ENCODE measurements around the gene GPR156.
"Not testable (repeated sequence)": the region's sequence is repeated elsewhere in the genome, so short reads cannot be mapped to it uniquely, and the experiment has no call there.

GPR156 gene

GRCh38 chr3:120239644-120240043 lies 45.4 kb downstream of the GPR156 start:
- Mint-ChIP-seq H3K4me3 (no peak overlapping the region), H3K36me3 (ENCODE audit: low read depth) (no peaks in the 10 kb centered on the region), H3K27ac (no peak overlapping the region), H3K4me1 (ENCODE audit: low read depth) (no peaks in the 10 kb centered on the region), H3K9me3 (no peaks in the 10 kb centered on the region), H3K27me3 (peaks cover 16% of the 10 kb centered on the region)

- H3K27ac Mint-ChIP-seq = no peak overlapping the region
- no peaks in the 10 kb centered on the region for H3K36me3 Mint-ChIP-seq (ENCODE audit: low read depth)
- no peaks in the 10 kb centered on the region for H3K27me3 Mint-ChIP-seq
- no peak overlapping the region for H3K4me3 Mint-ChIP-seq
- no peaks in the 10 kb centered on the region for H3K9me3 Mint-ChIP-seq
- peaks cover 5% of the 10 kb centered on the region for H3K4me1 Mint-ChIP-seq (ENCODE audit: low read depth)
These were observed 57.2 kb downstream of the GPR156 start for GRCh38 chr3:120227710-120228347.

GRCh38 chr3:120224237-120224636 lies 60.8 kb downstream of the GPR156 start:
- H3K27me3 Mint-ChIP-seq = no peaks in the 10 kb centered on the region
- no peak overlapping the region for H3K27ac Mint-ChIP-seq
- no peaks in the 10 kb centered on the region for H3K9me3 Mint-ChIP-seq
- H3K4me1 Mint-ChIP-seq (ENCODE audit: low read depth) = peaks cover 5% of the 10 kb centered on the region
- H3K36me3 Mint-ChIP-seq (ENCODE audit: low read depth) = no peaks in the 10 kb centered on the region
- H3K4me3 Mint-ChIP-seq = no peak overlapping the region

- Mint-ChIP-seq H3K9me3 (no peaks in the 10 kb centered on the region), H3K27me3 (no peaks in the 10 kb centered on the region), H3K4me1 (ENCODE audit: low read depth) (no peaks in the 10 kb centered on the region), H3K27ac (no peak overlapping the region), H3K36me3 (ENCODE audit: low read depth) (no peaks in the 10 kb centered on the region), H3K4me3 (no peak overlapping the region)
These were observed 66.0 kb downstream of the GPR156 start for GRCh38 chr3:120218981-120219380.

GRCh38 chr3:120216633-120217032 lies 68.4 kb downstream of the GPR156 start:
- not testable (repeated sequence) for H3K4me3 Mint-ChIP-seq; H3K36me3 Mint-ChIP-seq (ENCODE audit: low read depth); H3K9me3 Mint-ChIP-seq; H3K4me1 Mint-ChIP-seq (ENCODE audit: low read depth); H3K27ac Mint-ChIP-seq; H3K27me3 Mint-ChIP-seq

- no peaks in the 10 kb centered on the region for H3K9me3 Mint-ChIP-seq
- H3K27ac Mint-ChIP-seq = no peak overlapping the region
- H3K4me3 Mint-ChIP-seq = no peak overlapping the region
- no peaks in the 10 kb centered on the region for H3K36me3 Mint-ChIP-seq (ENCODE audit: low read depth)
- no peaks in the 10 kb centered on the region for H3K4me1 Mint-ChIP-seq (ENCODE audit: low read depth)
- H3K27me3 Mint-ChIP-seq = peaks cover 13% of the 10 kb centered on the region
These were observed 70.8 kb downstream of the GPR156 start for GRCh38 chr3:120214176-120214575.

GRCh38 chr3:120212505-120212904 lies 72.5 kb downstream of the GPR156 start:
- no peaks in the 10 kb centered on the region for H3K9me3 Mint-ChIP-seq
- H3K36me3 Mint-ChIP-seq (ENCODE audit: low read depth) = no peaks in the 10 kb centered on the region
- H3K27ac Mint-ChIP-seq = no peak overlapping the region
- H3K4me3 Mint-ChIP-seq = no peak overlapping the region
- H3K4me1 Mint-ChIP-seq (ENCODE audit: low read depth) = no peaks in the 10 kb centered on the region
- peaks cover 13% of the 10 kb centered on the region for H3K27me3 Mint-ChIP-seq

GRCh38 chr3:120209425-120209824 lies 75.6 kb downstream of the GPR156 start:
- H3K4me3 Mint-ChIP-seq = no peak overlapping the region
- peaks cover 13% of the 10 kb centered on the region for H3K27me3 Mint-ChIP-seq
- no peak overlapping the region for H3K27ac Mint-ChIP-seq

GRCh38 chr3:120204338-120204737 lies 80.7 kb downstream of the GPR156 start:
- Mint-ChIP-seq H3K27me3 (peaks cover 1% of the 10 kb centered on the region), H3K27ac (no peak overlapping the region), H3K4me3 (no peak overlapping the region), H3K9me3 (no peaks in the 10 kb centered on the region), H3K4me1 (ENCODE audit: low read depth) (no peaks in the 10 kb centered on the region), H3K36me3 (ENCODE audit: low read depth) (no peaks in the 10 kb centered on the region)

More at GRCh38 chr3:120209425-120209824, 75.6 kb downstream of the GPR156 start:
- no peaks in the 10 kb centered on the region for H3K4me1 Mint-ChIP-seq (ENCODE audit: low read depth)
- no peaks in the 10 kb centered on the region for H3K36me3 Mint-ChIP-seq (ENCODE audit: low read depth)
- H3K9me3 Mint-ChIP-seq = no peaks in the 10 kb centered on the region

GRCh38 chr3:120203621-120204020 lies 81.4 kb downstream of the GPR156 start:
- Mint-ChIP-seq H3K4me3 (no peak overlapping the region), H3K36me3 (ENCODE audit: low read depth) (no peaks in the 10 kb centered on the region), H3K9me3 (no peaks in the 10 kb centered on the region), H3K27ac (no peak overlapping the region), H3K27me3 (no peaks in the 10 kb centered on the region), H3K4me1 (ENCODE audit: low read depth) (no peaks in the 10 kb centered on the region)

GRCh38 chr3:120203016-120203415 lies 82.0 kb downstream of the GPR156 start:
- Mint-ChIP-seq H3K4me3 (no peak overlapping the region), H3K27ac (no peak overlapping the region), H3K36me3 (ENCODE audit: low read depth) (no peaks in the 10 kb centered on the region), H3K27me3 (no peaks in the 10 kb centered on the region), H3K9me3 (no peaks in the 10 kb centered on the region), H3K4me1 (ENCODE audit: low read depth) (no peaks in the 10 kb centered on the region)

- H3K27ac Mint-ChIP-seq = no peak overlapping the region
- no peak overlapping the region for H3K4me3 Mint-ChIP-seq
- H3K27me3 Mint-ChIP-seq = no peaks in the 10 kb centered on the region
- H3K36me3 Mint-ChIP-seq (ENCODE audit: low read depth) = no peaks in the 10 kb centered on the region
- H3K9me3 Mint-ChIP-seq = no peaks in the 10 kb centered on the region
- no peaks in the 10 kb centered on the region for H3K4me1 Mint-ChIP-seq (ENCODE audit: low read depth)
These were observed 82.7 kb downstream of the GPR156 start for GRCh38 chr3:120202363-120202762.

GRCh38 chr3:120200493-120201235 lies 84.4 kb downstream of the GPR156 start:
- Mint-ChIP-seq H3K4me3 (no peak overlapping the region), H3K27me3 (no peaks in the 10 kb centered on the region), H3K4me1 (ENCODE audit: low read depth) (no peaks in the 10 kb centered on the region), H3K9me3 (no peaks in the 10 kb centered on the region), H3K36me3 (ENCODE audit: low read depth) (no peaks in the 10 kb centered on the region), H3K27ac (no peak overlapping the region)

GRCh38 chr3:120198305-120198878 lies 86.6 kb downstream of the GPR156 start:
- no peaks in the 10 kb centered on the region for H3K27me3 Mint-ChIP-seq
- H3K36me3 Mint-ChIP-seq (ENCODE audit: low read depth) = no peaks in the 10 kb centered on the region
- no peaks in the 10 kb centered on the region for H3K4me1 Mint-ChIP-seq (ENCODE audit: low read depth)
- H3K4me3 Mint-ChIP-seq = no peak overlapping the region
- no peaks in the 10 kb centered on the region for H3K9me3 Mint-ChIP-seq
- no peak overlapping the region for H3K27ac Mint-ChIP-seq

- Mint-ChIP-seq H3K27me3 (no peaks in the 10 kb centered on the region), H3K36me3 (ENCODE audit: low read depth) (no peaks in the 10 kb centered on the region), H3K4me3 (no peak overlapping the region), H3K4me1 (ENCODE audit: low read depth) (no peaks in the 10 kb centered on the region), H3K9me3 (no peaks in the 10 kb centered on the region), H3K27ac (no peak overlapping the region)
These were observed 88.2 kb downstream of the GPR156 start for GRCh38 chr3:120196812-120197211.

All from stimulated activated naive CD8-positive, alpha-beta T cell treated with anti-CD3 and anti-CD28 coated beads, Interleukin-15, Interleukin-2, amounts not matched to agents 100 ng/mL and 50 ng/mL, for 24 hours (primary cell).